GM19035 (cell line): ENCODE results near the gene RAD52.

Source experiments
- ATAC-seq: cut with Tn5 transposase; IDR thresholded peaks from one replicate; pipeline ENCODE4 v1.9.1; 2021; ENCODE audit not compliant: unreplicated experiment

The RAD52 gene

DNA sequence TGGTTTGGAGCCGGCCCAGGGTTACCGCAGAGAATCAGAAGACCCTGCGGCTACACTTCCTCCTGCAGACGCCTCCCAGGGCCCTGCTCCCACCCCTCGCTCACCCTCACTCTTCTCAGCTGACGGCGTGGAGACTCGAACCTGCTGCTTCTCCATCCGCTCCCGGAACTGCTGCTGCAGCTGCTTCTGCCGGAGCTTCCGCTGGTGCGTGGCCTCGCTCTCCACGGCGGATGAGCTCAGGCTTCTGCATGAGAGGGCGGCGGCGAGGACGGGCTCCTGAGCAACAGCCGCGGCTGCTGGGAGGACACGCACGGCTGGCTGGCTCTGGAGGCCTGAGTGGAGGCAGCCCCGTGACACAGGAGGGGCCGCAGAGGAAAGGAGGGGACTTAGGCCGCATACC, 33.3 kb downstream of the RAD52 start:
- no peak for ATAC-seq

GRCh38 chr12:915090-915489, 34.4 kb downstream of the RAD52 start:
- ATAC-seq = no peak

DNA sequence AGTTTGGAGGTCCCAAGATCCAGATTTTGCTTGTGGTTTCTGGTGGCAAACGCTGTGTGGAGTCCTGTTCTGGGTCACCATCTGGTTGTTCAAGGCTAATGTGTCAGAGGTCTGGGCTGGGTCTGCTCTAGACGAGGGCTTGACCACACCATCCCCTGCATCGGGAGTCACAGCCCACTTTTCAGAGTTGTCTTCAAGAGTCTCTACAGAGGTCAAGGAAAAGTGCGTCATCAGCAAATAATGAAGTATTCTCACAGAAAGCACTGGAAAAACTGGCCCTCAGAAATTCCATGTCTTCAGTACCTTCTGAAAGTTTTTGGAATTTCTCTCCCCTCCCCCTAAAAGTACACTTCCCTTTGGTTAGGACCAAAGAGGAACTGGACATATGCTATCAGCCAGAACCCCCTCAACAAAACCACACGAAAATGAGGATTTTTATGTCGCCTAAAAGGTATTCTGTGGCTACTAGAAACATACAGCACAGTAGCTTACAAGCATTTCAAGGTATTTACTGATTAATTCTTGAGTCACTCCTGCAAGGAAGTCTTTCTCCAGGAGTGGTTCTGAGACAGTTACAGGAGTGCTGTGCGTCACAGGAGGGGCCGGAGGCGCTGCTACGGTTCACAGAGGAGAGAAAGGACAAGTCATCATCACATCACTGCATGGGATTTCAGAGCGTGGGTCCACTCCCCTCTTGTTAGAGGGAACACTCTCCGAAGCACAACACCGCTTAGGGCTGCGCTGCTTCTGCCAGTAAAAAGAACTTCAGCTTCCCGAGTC, 35.4 kb downstream of the RAD52 start:
- ATAC-seq = no peak

DNA sequence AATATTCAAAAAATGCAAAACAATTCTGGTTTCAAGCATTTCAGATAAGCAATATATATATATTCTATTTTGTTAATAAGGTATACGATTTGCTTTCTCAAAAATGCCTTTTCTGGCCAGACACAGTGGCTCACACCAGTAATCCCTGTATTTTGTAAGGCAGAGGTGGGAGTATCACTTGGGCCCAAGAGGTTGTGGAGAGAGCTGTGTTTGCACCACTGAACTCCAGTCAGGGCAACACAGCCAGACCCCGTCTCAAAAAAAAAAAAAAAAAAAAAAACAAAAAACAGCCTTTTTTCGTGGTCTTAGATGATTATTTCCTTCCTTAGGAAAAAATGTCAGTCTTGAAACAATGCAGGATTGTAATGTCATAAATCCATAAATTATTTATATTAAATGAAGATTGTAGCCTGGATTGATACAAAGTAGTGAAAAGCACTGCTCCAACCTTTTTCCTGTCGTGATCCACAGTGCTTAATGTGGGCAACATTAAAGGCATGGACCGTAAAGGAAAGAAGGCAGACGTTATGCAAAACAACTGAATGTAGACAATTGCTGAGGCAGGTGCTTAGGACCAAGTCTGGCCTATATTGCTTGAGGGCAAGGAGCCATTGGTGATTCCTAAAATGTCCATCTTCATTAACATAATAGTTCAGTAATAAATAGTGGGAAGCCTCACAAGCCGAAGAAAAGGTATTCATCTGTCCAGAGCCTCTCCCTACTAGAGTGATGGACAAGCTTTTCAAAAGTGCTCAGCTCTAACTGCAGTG, 36.8 kb downstream of the RAD52 start:
- ATAC-seq = no peak

GRCh38 chr12:911191-911826, 38.2 kb downstream of the RAD52 start:
- ATAC-seq = no peak

DNA sequence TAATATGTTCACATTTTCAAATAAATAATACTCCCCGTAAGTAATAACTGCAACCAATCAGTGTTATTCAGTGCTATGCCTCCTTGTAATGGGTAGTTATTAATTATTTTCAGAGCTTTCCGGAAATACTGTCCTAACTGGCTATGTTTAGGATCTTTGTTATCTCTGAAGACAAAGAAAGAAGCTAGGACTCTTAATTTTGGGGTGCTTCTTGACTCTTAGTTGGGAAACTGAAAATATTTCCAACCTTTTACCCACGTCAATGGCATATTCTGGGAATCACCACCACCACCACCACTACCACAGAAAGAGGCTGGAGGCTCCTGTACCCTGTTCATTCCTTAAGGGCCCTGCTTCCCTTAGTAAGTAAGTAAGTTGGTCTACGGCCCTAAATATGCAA, 39.1 kb downstream of the RAD52 start:
- ATAC-seq = no peak

DNA sequence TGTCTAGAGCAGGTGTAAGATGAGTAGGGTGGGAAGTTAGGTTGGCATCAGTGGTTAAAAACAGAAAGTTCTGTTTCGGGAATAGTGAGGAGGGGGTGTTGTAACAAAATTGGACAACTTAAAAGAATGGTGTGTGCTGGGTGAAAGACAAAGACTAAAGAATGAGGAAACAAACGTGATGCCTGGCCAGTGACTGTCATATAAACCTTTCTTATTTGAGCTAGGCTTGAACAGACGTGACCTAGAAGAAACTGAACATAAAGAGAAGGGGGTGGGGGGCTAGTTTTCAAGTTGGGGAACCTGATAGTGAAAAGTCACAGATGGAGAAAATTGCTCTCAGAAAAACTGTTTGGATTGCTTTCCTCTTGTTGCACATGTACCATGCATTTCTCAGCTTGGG, 39.6 kb downstream of the RAD52 start:
- ATAC-seq = no peak

DNA sequence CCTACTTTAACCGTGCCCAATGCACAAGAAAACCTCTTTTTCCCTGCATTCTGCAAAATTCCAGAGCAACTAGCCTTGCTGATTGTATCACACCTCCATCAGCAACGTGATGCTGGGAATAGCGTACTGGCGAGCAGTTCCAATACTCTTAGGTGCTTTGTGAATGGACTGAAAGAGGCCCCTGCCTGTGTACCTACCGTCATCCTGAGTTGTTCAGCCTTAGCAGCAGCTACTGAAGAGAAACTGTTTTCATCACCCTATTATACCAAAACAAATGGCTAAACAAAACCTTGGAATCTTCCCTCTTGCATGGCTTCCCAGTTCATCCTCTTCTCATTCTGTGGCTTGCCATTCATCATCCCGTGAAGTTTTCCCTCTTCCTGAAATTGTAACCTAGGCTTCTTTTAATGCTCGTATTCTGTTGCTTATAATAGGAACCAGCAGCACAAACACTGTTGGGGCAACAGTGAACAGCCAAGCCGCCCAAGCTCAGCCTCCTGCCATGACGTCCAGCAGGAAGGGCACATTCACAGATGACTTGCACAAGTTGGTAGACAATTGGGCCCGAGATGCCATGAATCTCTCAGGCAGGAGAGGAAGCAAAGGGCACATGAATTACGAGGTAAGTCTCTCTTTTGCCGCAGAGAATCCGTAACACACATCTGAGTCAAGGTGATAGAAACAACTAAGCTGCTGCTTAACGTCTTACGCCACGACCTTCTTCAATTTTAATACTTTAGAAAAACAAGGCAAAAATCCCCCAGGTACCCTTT, 41.9 kb downstream of the RAD52 start:
- ATAC-seq = no peak

GRCh38 chr12:906062-906585, 43.4 kb downstream of the RAD52 start:
- no peak for ATAC-seq

- ATAC-seq = no peak
Measured at GRCh38 chr12:905261-906031, 44.0 kb downstream of the RAD52 start.

GRCh38 chr12:904010-904414, 45.5 kb downstream of the RAD52 start:
- ATAC-seq = no peak

DNA sequence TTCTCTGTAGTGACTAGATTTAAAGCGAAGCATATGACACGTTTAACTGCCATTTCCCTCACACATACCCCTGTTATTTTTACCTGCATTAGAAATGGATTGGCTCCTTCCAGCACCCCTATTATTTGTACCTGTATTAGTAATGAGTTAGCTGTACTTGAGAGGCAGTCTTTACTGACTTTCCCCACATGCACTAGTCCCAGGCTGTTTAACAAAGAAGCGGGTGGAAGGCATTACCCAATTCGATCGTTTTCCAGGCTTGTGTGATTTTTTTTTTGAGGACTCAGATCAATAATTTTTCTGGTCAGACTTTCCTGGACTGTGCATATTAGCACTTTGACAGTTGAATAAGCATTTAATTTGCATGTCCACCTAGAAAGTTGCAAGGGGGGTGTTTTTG, 46.4 kb downstream of the RAD52 start:
- ATAC-seq = no peak

DNA sequence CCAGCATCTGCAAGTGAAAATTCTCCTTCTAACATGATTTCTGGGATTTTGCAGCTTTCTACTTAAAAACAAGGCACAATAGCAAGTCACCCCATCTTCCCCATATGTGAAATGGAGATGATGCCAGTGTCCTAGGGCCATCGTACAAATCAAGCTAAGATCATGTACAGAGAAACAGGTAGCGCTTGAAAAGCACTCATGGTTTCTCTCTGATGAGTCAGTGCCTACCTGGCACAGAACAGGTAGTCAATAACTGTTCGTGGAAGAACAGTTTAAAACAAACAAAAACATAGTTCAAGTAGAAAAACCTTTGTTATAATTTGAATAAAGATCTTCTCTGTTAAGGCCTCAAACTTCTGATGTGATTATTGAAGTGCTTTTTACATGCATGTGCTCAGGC, 46.9 kb downstream of the RAD52 start:
- ATAC-seq = no peak

DNA sequence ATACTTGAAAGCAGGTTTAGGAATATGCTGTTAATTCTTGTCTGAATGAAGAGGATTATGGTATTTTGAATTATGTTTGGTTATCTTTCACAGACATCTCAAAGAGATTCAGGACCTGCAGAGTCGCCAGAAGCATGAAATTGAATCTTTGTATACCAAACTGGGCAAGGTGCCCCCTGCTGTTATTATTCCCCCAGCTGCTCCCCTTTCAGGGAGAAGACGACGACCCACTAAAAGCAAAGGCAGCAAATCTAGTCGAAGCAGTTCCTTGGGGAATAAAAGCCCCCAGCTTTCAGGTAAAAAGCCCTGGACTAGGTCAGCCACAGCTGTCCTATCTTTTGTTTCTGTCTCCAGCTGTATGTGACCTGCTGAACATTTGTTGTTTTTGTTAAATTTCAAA, 52.1 kb downstream of the RAD52 start:
- no peak for ATAC-seq

DNA sequence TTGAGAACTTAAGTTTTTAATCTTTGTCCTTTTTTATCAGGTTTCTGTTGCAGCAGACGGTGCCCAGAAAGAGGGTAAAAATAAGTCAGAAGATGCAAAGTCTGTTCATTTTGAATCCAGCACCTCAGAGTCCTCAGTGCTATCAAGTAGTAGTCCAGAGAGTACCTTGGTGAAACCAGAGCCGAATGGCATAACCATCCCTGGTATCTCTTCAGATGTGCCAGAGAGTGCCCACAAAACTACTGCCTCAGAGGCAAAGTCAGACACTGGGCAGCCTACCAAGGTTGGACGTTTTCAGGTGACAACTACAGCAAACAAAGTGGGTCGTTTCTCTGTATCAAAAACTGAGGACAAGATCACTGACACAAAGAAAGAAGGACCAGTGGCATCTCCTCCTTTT, 53.5 kb downstream of the RAD52 start:
- no peak for ATAC-seq

DNA sequence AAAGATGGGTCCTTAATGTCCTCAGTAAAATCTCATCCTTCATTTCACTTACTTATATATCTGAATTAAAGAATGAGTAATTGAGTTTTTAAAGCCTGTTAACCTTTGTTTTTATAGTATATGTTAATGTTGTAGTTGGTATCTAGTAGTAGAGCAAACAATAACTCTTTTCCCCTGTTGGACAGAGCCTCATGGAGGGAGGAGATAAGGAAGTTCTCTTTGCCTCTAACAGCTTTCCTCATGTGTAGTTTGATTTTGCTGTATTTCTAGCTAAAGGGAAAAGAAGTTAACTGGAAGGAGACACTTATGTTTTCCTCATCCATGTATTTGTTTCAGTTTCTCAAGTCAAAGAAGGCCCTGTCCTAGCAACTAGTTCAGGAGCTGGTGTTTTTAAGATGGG, 55.3 kb downstream of the RAD52 start:
- no peak for ATAC-seq

- no peak for ATAC-seq
Measured at GRCh38 chr12:886206-886605, 63.3 kb downstream of the RAD52 start.

- ATAC-seq = no peak
Measured at GRCh38 chr12:885701-886100, 63.8 kb downstream of the RAD52 start.

DNA sequence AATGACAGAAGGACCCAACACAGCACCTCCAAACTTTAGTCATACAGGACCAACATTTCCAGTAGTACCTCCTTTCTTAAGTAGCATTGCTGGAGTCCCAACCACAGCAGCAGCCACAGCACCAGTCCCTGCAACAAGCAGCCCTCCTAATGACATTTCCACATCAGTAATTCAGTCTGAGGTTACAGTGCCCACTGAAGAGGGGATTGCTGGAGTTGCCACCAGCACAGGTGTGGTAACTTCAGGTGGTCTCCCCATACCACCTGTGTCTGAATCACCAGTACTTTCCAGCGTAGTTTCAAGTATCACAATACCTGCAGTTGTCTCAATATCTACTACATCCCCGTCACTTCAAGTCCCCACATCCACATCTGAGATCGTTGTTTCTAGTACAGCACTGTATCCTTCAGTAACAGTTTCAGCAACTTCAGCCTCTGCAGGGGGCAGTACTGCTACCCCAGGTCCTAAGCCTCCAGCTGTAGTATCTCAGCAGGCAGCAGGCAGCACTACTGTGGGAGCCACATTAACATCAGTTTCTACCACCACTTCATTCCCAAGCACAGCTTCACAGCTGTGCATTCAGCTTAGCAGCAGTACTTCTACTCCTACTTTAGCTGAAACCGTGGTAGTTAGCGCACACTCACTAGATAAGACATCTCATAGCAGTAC, 64.6 kb downstream of the RAD52 start:
- no peak for ATAC-seq

DNA sequence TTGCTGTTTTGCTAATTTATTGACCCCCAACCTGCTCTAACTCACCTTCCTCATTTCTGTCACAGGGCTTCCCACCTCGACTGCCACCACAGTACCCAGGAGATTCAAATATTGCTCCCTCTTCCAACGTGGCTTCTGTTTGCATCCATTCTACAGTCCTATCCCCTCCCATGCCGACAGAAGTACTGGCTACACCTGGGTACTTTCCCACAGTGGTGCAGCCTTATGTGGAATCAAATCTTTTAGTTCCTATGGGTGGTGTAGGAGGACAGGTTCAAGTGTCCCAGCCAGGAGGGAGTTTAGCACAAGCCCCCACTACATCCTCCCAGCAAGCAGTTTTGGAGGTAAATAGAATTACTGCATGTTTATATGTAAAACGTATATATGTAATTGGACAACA, 68.8 kb downstream of the RAD52 start:
- ATAC-seq = no peak
